Mammary epithelial cell (primary cell): ENCODE measurements around the gene NDUFA11.

ENCODE experiments used
- CTCF ChIP-seq, 2 donors: IDR thresholded peaks in 1 of 2; conservative IDR thresholded peaks in 1 of 2; 2 replicates each; pipeline ENCODE4 v1.5.1; 2011 to 2012; ENCODE audit warnings: inconsistent platforms in 2 of 2, low read length in 2 of 2, mild to moderate bottlenecking in 2 of 2, control low read depth in 1 of 2, low read depth in 1 of 2; ENCODE audit not compliant: insufficient read depth in 1 of 2; ENCODE audit errors: extremely low read depth in 1 of 2
- EZH2 ChIP-seq: IDR thresholded peaks from 2 replicates; pipeline ENCODE4 v1.6.1; 2012; ENCODE audit warnings: low read length, inconsistent platforms, borderline replicate concordance

GRCh38 chr19:5900976-5901375 is 2.6 kb downstream of the NDUFA11 start:
- TF ChIP-seq EZH2 (no peak), CTCF (conservative IDR thresholded peaks at IDR 0.05 in 1 of 2, IDR thresholded peaks at IDR 0.05 in 1 of 2; ENCODE audit: extremely low read depth in 1 of 2, insufficient read depth in 1 of 2, low read depth in 1 of 2, low read length in 2 of 2) (no peak)
